SH-SY5Y (cell line): ENCODE data around the gene PDP2.

Source experiments
- GATA2 ChIP-seq: IDR thresholded peaks from 2 replicates; pipeline ENCODE4 v1.6.1; 2011; ENCODE audit warnings: mild to moderate bottlenecking, low read depth, low read length
- GATA3 ChIP-seq: IDR thresholded peaks from 2 replicates; pipeline ENCODE4 v1.6.1; 2011; ENCODE audit warnings: low read depth, mild to moderate bottlenecking, low read length, moderate library complexity

GRCh38 chr16:66895999-66896398, 15.7 kb downstream of the PDP2 start:
- TF ChIP-seq GATA2 (no peak), GATA3 (no peak)
